LoVo (cell line): ENCODE results near the gene TPM2.
A peak's percentile ranks its signal among the peaks of the same experiment; 100 is the strongest.

Experiments used
- DNase-seq: peaks from one replicate; pipeline ENCODE4 v3.0.0-alpha.2; 2016; ENCODE audit warnings: low spot score

TPM2 gene

DNA sequence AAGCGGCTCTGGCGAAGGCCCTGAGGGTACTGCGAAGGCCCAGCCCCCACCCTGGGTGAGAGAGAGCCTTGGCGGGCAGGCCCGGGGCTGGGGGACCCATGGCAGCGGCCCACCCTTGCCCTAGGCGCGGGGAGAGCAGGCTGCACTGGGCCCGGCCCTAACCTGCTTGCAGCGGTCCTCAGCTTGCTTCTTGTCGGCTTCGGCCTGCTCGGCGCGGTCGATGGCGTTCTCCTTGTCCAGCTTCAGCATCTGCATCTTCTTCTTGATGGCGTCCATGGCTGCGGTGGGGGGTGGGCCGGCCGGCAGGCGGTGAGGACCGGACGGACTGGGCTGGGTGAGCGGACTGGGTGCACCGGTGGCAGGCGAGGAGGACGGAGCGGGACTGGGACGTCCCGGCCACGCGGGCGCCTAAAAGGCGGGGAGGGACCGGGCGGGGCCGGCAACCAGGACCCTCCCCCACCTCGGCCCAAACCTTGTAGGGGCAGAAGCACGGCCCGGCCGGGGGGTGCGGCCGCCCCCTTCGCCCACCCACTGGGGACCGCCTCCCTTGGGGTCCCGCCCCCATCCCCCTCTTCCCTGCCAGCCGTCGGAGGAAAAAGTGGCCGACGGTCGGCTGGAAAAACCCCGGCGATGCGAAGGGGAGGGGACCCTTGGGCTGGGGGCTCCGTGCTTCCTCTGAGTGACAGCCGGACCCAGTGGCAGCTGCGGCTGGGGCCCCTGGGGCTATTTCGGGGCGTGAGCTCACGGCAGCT, at the start of gene TPM2:
TSS of gene TPM2 (minus strand) at position 384 of the 752 bp plus-strand sequence. CDS start at position 276, 108 bp downstream.
- DNase-seq: no peak

DNA sequence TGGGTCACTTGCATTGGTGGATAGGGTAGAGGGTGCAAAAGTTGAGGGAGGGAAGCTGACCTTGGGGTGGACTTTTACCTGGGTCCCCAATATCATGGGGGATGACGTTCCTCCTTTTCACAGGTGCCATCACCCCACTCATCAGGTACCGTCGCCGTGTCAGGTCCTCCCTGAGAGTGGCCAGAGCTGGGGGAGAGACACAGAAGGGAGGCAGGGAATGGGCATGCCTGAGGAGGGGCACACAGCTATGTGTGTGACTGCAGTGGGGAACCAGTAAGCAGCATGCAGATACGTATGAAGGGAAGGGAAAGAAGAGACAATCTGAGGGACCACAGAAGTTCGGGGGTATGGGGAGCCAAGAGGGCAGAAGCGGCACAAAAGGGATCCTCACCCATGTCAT, 49.2 kb upstream of the TPM2 start:
- no peak for DNase-seq

DNA sequence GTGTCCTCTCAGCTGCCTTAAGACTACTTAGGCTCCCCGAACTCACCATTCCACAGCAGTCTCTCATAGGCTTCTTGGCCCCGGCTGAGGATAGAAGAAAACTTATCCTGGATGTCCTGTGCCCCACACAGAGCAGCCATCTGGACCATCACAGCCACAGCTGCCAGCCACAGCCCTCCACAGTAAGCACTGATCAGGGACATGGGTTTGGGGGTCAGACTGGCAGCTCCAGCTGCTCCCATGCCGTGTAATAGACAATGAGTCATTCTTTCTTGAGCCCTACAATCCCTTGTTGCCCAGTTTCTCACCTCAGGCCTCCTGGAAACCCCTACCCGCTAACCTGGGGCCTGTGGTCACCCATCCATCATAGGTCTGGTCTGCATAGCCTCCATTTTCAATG, 48.5 kb upstream of the TPM2 start:
- DNase-seq: no peak

DNA sequence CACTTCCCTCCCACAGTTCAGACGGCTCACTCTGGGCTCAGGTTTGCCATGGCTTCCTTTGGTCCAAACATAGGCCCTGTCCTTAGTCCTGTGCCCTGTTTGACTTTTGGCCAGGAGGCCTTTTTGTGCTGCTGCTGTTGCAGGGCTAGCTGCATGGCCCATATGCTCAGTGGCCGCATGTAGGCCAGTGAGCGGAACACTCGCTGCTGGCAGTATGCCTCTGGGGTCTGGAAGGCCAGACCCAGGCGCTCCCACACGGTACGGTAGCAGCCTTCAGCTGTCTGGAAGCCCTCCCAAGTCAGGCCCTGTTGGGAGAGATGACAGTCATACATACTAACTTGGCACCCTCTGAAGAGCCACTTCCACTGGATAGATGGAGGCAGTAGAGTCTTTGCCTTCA, 47.4 kb upstream of the TPM2 start:
- DNase-seq: no peak

DNA sequence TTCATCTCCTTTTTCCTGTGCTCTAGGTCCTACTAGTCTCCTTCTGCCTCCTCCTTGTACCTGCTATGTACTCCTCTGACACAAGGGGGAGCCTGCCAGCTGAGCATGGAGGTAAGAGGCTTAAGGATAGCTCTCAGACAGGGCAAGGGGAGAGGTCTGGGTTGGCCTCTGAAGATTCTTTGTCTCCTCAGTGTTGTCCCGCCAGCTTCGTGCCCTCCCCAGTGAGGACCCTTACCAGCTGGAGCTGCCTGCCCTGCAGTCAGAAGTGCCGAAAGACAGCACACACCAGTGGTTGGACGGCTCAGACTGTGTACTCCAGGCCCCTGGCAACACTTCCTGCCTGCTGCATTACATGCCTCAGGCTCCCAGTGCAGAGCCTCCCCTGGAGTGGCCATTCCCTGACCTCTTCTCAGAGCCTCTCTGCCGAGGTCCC, 46.5 kb upstream of the TPM2 start:
- DNase-seq: peak; percentile 56

DNA sequence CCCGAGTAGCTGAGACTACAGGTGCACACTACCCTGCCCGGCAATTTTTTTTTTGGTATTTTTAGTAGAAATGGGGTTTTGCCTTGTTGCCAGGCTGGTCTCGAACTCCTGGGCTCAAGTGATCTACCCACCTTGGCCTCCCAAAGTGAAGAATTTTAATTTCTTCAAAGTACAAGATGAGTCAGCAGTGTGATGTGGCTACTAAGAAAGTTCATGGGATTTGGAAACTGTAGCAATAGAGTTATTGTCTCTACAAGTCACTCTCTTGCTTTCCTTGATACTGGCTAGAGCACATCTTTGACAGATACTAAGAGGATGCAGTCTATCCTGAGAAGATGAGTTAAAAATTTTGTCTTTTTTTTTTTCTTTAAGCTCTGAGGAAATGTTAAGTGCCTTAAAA, 44.4 kb upstream of the TPM2 start:
- DNase-seq: no peak

DNA sequence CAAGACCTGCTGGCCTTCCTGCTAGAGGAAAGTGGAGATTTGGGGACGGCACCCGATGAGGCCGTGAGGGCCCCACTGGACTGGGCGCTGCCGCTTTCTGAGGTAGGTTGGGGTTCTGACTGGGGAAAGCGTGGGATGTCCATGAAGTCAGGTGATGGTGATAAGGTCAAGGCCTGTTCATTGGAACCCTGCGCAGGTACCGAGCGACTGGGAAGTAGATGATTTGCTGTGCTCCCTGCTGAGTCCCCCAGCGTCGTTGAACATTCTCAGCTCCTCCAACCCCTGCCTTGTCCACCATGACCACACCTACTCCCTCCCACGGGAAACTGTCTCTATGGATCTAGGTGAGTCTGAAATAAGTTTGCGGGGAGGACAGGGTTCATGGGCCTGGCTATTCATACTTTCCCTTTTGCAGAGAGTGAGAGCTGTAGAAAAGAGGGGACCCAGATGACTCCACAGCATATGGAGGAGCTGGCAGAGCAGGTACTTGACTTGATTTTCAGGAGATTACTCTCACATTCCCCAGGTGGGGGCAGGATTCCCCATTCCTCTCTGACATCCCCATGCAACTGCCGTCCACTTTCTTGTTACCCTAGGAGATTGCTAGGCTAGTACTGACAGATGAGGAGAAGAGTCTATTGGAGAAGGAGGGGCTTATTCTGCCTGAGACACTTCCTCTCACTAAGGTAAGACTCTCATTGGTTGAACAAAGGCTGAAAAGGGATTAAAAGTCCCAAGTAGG, 43.2 kb upstream of the TPM2 start:
- peak; percentile 57 for DNase-seq

DNA sequence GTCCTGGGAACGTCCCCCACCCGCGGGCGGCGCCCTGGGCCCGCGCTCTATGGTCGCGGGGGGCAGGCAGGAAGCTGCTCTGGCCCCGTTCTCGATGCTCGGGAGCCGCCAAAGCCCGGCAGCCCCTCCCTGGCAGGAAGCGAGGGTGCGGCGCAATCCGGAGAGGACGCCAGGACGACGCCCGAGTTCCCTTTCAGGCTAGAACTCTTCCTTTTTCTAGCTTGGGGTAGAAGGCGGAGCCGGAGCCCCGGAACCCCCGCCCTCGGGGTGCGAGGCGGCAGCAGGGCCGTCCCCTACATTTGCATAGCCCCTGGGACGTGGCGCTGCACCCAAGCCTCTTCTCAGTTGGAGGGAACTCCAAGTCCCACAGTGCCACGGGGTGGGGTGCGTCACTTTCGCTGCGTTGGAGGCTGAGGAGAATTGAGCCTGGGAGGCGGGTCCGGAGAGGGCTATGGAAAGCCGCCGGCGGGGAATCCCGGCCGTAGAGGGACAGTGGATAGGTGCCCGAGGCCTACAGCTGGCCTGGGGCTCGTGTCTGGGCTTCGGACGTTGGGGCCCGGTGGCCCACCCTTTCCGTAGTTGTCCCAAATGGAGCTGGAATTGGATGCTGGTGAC, 42.6 kb upstream of the TPM2 start, which contains the start of the genes CREB3 and TLN1:
TSS of gene CREB3 (plus strand) at position 482 of the 615 bp plus-strand sequence. CDS start at position 589, 107 bp downstream.
TSS of gene TLN1 (minus strand) at position 11 of the 615 bp plus-strand sequence. CDS start 6,501 bp downstream, outside the sequence.
- peak; percentile 97 for DNase-seq

DNA sequence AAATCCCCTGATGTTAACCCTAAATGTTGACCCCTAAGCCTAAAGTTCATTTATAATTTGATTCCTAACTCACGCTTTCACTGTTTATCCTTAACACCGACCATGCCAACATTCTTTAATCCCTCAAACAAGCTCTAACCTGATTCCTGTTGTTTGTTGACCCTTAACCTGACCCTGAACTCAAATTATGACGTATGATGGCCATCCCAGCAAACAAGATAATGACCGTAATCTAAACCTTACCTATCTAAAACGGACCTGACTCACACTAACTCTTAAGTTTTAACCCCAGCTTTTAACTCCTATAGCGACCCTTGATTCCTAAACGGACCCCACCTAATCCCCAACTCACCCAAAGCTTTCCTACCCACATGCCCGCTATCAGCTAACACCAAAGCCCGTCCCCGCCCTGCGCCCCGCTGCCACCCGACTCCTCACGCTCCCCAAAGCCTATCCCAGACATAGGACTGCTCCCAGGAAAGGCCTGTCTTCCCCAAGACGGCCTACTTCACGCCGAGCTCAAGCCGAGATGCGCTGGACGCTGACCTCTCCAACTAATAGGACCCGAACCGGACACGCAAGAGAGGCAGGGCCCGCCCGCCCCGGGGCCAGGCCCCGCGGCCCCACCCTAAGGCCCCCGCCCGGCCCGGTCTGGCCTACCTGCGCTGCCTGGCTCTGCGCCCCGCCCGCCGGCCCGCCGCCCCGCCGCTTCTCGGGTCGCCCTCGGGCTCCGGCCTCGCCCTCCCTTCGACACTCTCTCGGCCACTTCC, 41.9 kb upstream of the TPM2 start:
- DNase-seq: no peak

DNA sequence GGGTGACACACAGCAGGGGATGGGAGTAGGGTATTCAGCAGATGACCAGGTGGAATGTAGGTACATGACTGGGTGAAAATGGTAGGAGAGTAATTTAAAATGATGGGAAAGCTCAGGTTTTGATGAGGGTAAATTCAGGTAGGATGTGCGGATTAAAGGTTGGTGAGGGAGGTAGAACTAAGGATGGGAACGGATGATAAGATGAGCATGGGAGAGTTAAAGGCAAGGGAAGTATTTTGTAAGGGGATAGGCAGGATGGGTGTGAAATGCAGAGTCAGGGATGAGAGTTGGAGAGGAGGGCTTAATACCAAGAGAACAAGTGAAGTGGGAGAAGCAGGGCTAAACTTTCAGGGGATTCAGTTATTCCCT, 40.7 kb upstream of the TPM2 start:
- DNase-seq: no peak

DNA sequence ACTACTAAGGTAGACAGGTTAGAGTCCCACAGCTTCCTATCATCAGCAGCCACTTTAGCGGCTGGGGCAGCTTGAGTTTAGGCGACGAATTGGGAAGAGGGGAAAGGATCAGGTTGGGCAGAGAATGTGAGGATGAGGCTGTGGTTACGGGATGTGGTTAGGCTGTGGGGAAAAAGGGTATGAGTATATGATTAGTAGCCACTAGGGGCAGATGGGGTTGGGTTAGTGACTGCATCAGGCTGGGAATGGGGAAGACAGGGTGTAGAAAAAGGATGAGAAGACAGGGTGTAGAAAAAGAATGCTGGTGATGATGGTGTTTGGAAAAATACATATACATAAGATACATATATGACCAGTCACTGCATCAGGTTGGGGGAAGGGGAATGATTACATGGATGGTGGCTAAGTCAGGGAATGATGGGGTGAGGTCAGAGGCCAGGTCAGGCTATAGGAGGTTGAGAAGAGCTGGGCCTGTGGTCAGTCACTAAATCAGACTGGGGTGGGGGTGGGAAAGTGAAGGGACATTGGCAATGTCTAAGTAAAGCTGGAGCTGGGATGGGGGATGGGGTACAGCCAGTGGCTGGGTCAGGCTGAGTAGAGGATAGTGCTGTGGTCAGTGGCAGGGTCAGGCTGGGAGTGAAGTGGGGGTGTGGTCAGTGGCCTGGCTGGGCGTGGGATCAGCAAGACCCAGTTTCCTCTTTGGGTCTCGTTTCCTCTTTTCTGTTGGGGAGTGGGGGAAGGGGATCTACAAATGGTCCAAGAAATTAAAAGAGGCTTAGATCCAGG, 40.2 kb upstream of the TPM2 start:
- peak; percentile 36 for DNase-seq

DNA sequence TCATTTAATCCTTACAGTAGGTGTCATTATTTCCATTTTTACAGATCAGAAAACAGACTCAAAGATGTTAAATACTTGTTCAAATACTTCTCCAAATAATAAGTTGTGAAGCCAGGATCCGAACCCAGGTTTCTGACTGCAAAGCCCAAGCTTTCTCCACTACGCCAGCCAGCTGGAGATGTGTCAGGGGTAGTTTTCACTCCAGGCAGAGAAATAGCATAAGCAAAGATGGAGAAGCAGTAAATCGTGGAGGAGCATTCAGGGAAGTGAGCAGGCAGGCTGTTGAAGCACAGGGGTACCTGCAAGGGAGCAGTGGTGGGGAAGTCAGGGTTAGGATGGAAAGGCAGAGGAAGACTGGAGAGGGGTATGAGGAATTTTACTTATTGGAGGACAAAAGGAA, 39.4 kb upstream of the TPM2 start:
- DNase-seq: no peak

DNA sequence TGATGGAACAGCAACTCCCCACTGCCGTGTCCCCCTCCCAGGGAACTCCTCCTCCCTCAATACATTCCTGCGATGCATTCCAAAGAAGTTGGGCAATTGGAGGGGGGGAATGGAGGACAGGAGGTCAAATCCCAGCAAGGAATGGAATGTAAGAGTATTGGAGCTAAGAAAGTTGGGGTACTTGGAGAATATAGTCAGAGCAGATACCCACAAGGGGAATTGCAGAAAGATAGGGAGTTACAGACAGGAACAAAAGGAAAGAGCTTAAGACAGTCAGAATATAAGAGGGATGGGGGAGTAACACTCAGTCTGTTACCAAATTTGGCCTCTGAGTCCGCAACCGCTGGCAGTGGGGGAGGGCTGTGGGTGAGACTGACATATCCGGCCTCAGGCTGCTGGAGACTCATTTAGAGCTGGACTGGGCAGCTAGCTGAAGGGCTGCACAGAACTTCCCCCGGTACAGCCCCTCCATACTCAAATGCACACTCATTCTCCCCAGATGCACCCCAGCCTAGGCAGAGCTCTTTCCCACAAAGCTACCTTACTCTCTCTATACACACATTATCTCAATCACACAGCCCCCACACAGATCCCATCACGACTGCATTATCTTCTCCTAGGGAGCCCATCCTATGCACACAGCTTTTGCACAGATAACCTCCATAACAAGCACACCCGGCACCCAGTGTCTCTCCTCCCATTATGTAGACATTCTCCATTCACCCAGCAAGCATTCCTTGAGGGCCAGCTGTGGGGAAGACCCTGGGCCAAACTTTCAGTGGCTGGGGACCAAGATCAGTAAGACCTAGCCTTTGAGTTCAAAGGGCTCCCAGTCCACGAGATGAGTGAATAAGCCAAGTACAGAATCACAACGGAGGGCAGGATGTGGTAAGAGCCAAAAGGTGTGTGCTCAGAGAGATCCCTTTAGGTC, 38.6 kb upstream of the TPM2 start:
- DNase-seq: no peak

DNA sequence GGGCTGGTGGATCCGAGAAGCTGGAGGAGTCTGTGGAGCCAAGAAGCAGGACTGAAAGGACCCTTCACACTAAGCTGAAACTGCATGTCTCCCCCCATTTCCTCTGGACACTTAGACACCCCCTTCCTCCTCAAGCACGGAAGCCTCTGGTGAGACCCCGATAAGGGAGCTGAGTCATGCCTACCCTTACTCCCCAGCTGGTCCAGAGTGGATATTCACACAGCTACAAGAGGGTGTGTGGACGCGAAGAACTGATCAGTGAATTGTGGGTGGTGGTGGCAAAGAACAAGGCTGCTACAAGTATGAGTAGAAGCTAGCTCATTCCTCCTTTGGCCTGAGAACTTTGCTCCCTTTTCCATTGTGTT, 37.9 kb upstream of the TPM2 start:
- DNase-seq: no peak

DNA sequence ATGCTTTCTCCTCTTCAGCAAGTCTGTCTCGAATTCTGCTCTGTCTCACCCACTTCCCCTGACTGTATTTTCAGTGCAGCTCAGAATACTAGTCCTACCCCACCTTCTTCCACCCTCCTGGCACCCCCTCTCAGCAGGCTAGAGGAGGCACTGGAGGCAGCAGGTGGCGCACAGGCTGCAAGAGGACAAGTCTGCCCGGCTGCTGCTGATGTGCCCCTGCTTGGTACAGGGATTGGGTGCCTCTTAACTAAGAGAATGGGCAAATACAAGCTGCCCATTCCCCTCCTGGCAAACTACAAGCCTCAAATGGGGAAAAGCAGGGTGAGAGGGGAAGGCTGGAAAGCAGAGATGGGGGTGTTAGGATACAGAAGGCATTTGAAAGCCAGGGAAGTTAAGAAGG, 37.2 kb upstream of the TPM2 start:
- no peak for DNase-seq

DNA sequence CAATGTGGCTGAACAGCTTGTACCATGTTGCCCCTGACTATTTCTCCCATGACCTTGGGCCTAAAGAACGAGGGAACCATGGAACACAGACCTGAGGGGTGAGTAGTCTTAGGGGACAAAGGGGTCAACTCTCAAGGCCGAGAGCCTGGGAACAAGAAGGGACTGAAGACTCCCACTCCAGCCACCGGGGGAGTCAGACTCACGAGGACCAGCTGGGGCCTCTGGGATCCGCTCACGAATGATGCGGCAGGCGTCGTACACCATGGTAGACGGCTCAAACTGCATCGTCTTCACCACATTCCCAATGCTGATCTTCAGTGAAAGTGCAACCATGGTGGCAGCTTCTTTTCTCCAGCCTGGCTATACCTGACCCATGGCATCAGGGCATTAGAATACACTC, 35.6 kb upstream of the TPM2 start:
- DNase-seq: no peak

DNA sequence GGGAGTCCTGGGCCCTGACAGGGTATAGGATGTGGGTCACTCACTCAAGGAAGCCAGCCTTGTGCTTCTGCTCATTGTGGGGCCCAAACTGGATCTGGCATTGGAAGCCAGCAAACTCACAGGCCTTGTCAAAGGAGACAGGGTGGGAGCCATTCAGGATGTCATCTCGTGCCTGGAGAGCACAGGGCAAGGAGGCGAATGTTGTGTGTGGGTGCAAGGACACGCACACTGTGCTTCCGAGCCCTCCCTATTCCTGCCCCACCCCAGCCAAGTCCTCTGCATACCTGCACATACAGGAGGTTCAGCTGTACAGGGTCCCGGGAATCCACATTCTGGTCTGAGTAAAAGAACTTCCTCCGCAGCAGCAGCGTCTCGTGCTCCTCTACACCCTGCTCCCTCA, 34.2 kb upstream of the TPM2 start:
- DNase-seq: no peak

DNA sequence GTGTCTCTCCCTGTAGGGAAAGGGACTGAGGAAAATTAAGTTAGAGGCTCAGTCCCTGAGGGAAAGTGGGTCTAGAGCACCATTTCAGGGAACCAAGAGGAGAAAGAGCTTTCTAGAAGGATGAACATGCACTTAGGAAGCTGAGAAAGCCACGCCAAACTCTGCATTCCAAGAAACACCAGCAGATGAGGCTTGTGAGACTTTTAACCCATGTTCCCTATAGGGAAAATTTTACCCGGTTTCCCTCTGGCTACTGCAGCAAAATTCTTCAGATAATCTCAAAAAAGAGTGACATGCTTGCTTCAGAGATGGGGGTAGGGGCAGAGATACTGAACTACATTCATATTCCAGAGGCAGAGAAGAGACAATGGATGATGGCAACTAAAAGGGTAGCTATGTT, 33.7 kb upstream of the TPM2 start:
- DNase-seq: no peak

DNA sequence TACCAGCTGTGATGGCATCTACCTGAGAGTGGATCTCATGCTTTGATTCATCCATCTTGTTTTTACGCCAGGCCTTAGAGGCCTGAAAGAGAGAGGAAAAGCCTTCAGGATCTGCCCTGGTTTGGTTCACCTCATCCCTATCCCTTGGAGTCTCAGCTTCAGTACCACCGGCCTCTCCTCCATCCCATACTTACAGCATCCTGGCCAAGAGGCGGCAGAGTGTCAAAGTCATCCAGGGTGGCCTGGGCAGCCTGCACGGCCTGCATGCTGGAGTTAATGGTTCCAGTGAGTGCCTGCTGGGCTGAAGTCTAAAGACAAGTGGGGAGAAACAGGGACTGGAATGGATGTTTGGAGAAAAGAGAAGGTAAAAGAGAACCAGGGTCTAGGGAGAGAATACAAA, 29.8 kb upstream of the TPM2 start:
- DNase-seq: no peak
